Measurements from ENCODE around the gene BAIAP2. TPM values are rescaled to one million over a fixed set of nuclear protein-coding genes. Genes with fewer than 3 reads are reported as not detected.
A peak's percentile ranks its signal among the peaks of the same experiment; 100 is the strongest.

The BAIAP2 gene, protein sequence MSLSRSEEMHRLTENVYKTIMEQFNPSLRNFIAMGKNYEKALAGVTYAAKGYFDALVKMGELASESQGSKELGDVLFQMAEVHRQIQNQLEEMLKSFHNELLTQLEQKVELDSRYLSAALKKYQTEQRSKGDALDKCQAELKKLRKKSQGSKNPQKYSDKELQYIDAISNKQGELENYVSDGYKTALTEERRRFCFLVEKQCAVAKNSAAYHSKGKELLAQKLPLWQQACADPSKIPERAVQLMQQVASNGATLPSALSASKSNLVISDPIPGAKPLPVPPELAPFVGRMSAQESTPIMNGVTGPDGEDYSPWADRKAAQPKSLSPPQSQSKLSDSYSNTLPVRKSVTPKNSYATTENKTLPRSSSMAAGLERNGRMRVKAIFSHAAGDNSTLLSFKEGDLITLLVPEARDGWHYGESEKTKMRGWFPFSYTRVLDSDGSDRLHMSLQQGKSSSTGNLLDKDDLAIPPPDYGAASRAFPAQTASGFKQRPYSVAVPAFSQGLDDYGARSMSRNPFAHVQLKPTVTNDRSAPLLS
- total RNA-seq (1 to 10 TPM; 5.4 to 7.2 TPM), polyA plus RNA-seq (1 to 10 TPM; 2.1 to 5.6 TPM)

DNA sequence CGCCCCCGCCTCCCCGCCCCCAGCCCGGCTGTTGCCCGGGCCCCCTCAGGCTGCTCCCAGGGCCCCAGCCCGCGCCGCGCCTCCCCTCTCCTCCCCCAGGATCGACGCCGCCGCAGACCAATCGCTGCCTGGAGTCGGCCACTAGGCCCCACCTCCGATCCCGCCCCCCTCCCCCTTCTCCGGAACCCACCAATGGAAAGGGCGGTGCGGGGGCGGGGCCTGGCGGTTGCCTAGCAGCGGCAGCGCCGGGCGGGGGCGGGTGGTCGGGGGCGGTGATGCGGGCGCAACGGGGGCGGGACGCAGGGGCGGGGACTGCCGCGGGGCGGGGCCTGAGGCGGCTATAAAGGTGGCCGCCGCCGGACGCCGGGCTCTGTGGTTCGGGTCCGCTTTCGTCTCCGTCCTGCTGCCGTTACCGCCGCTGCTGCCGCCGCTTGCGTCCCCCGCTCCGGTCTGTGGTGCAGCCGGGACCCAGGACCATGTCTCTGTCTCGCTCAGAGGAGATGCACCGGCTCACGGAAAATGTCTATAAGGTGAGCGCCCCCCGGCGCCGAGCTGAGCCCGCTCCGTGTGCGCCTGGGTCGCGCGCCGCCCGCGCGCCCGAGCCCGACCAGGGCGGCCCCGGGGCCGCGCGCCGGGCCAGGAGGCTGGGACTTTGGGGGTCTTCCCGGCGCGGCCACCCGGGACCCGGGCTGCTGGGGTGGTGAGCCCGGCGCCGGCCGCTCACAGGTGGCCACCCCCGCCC lies at the start of gene BAIAP2:
Gene BAIAP2, plus strand, starts transcription at position 373 of the 742 bp plus-strand sequence. Its CDS starts 104 bp downstream, at position 477.
- H3K4me1 Mint-ChIP-seq = peaks cover 8 to 30% (median 14%) of the 10 kb centered on the region in 4 donors
- no peaks in the 10 kb centered on the region for H3K9me3 Mint-ChIP-seq
- Histone ChIP-seq H3K27me3 (ENCODE audit: insufficient read depth, low read length) (no peaks in the 10 kb centered on the region), H3K9me3 (ENCODE audit: control insufficient read depth in 1 of 2, low read length in 2 of 2) (no peaks in the 10 kb centered on the region), H3K27ac (ENCODE audit: low read depth, low read length) (no peak within 1 kb of the TSS), H3K36me3 (ENCODE audit: insufficient read depth, low read length) (no peaks in the 10 kb centered on the region), H3K4me1 (ENCODE audit: insufficient read depth, low read length) (peaks cover 20% of the 10 kb centered on the region), H3K4me3 (ENCODE audit: low read length in 2 of 2) (peak within 1 kb of the TSS in 1 of 2 donors; percentile 49)
- ChIA-PET POLR2A (ENCODE audit: partially characterized antibody) (interaction anchor here (0.6 to 5.3 kb wide), 5 partner anchors 11 to 580 kb away, joined by 3 to 29 read pairs (median 4); partner anchors contain the start of genes NDUFAF8 and TEPSIN), CTCF (ENCODE audit: partially characterized antibody) (no interaction called here)
- peaks cover 0 to 13% of the 10 kb centered on the region in 2 donors for H3K27me3 Mint-ChIP-seq
- H3K36me3 Mint-ChIP-seq = peaks cover 0 to 1% of the 10 kb centered on the region in 2 donors
- intact Hi-C loops (cut with micrococcal nuclease) = loop anchor here (1.0 kb wide), 4 partner anchors 12 to 620 kb away; partner anchors contain the start of gene ENDOV
- DNase-seq = peak; percentile 93
- H3K27ac Mint-ChIP-seq = peak within 1 kb of the TSS; percentile 86 to 93 (median 89)
- H3K4me3 Mint-ChIP-seq = peak within 1 kb of the TSS; percentile 88 to 95 (median 92)

DNA sequence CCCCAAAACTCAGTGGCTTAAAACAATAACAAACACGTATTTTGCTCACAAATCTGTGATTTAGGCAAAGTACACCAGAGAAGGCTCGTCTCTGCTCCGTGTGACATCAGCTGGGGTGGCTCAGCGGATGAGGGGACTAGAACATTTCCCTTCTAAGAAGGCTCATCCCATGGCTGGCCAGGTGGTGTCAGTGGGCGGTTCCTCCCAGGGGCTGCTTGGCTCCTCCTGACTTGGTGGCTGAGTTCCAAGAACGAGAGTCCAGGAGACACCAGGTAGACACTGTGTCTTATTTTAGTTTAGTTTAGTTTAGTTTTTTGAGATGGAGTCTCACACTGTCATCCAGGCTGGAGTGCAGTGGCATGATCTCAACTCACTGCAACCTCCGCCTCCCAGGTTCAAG lies 48.9 kb upstream of the BAIAP2 start:
- POLR2A ChIA-PET (ENCODE audit: partially characterized antibody) = no interaction called here
- no peaks in the 10 kb centered on the region for H3K27me3 ChIP-seq (ENCODE audit: insufficient read depth, low read length)
- no peak overlapping the region for H3K4me3 Mint-ChIP-seq
- H3K27ac ChIP-seq (ENCODE audit: low read depth, low read length) = no peak overlapping the region
- H3K9me3 ChIP-seq (ENCODE audit: control insufficient read depth in 1 of 2, low read length in 2 of 2) = no peaks in the 10 kb centered on the region
- no peak overlapping the region for H3K4me3 ChIP-seq (ENCODE audit: low read length in 2 of 2)
- H3K4me1 Mint-ChIP-seq = peaks cover 5 to 25% (median 8%) of the 10 kb centered on the region in 4 donors
- no peaks in the 10 kb centered on the region for H3K36me3 Mint-ChIP-seq
- CTCF ChIA-PET (ENCODE audit: partially characterized antibody) = interaction anchor here (0.9 kb wide), 1 partner anchor 115 kb away, joined by 3 read pairs; no protein-coding TSS in a partner anchor
- H3K36me3 ChIP-seq (ENCODE audit: insufficient read depth, low read length) = no peaks in the 10 kb centered on the region
- intact Hi-C loops (cut with micrococcal nuclease) = loop anchor here (10.0 kb wide), 1 partner anchor 411 kb away; no protein-coding TSS in a partner anchor
- DNase-seq = no peak
- H3K27me3 Mint-ChIP-seq = peaks cover 4 to 8% of the 10 kb centered on the region in 2 donors
- peaks cover 17% of the 10 kb centered on the region for H3K4me1 ChIP-seq (ENCODE audit: insufficient read depth, low read length)
- no peak overlapping the region for H3K27ac Mint-ChIP-seq
- H3K9me3 Mint-ChIP-seq = peaks cover 0 to 3% (median 0%) of the 10 kb centered on the region in 8 donors

DNA sequence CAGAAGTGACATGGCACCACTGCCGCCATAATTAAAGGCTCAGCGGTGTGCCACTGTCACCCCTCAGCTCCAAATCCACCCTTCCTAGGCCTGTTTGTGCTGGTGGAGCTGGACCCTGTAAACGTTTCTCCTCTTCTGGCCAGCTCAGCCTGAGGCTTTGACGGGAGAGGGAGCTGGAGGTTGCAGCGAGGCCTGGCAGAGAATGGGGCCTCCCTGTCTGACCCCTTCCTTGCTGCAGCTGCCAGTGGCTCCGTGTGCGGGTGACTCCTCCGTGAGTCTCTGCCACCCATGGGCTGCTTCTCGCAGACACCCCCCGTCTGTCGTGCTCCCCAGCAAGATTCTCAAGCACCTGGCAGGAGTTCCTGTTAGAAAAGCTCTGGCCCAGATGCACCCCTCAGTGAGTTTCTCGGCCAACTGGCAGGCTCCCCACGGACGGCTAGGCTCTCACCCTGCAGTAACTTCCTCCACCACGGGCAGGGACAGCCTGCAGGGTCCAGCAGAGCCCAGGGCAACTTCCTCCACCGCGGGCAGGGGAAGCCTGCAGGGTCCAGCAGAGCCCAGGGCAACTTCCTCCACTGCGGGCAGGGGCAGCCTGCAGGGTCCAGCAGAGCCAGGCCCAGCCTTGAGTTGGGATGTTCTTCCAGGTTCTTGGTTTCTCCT lies 48.0 kb upstream of the BAIAP2 start:
- POLR2A ChIA-PET (ENCODE audit: partially characterized antibody) = no interaction called here
- Mint-ChIP-seq H3K9me3 (peaks cover 0 to 3% (median 0%) of the 10 kb centered on the region in 8 donors), H3K27ac (no peak overlapping the region), H3K4me3 (no peak overlapping the region), H3K27me3 (peaks cover 4 to 8% of the 10 kb centered on the region in 2 donors), H3K4me1 (peaks cover 5 to 22% (median 11%) of the 10 kb centered on the region in 4 donors), H3K36me3 (no peaks in the 10 kb centered on the region)
- DNase-seq = no peak
- no peaks in the 10 kb centered on the region for H3K27me3 ChIP-seq (ENCODE audit: insufficient read depth, low read length)
- CTCF ChIA-PET (ENCODE audit: partially characterized antibody) = interaction anchor here (0.7 to 1.3 kb wide), 3 partner anchors 115 to 787 kb away, joined by 3 to 4 read pairs (median 3); no protein-coding TSS in a partner anchor
- intact Hi-C loops (cut with micrococcal nuclease) = loop anchor here (10.0 kb wide), 1 partner anchor 412 kb away; no protein-coding TSS in a partner anchor
- no peaks in the 10 kb centered on the region for H3K9me3 ChIP-seq (ENCODE audit: control insufficient read depth in 1 of 2, low read length in 2 of 2)
- no peaks in the 10 kb centered on the region for H3K36me3 ChIP-seq (ENCODE audit: insufficient read depth, low read length)
- H3K27ac ChIP-seq (ENCODE audit: low read depth, low read length) = no peak overlapping the region
- H3K4me3 ChIP-seq (ENCODE audit: low read length in 2 of 2) = no peak overlapping the region
- H3K4me1 ChIP-seq (ENCODE audit: insufficient read depth, low read length) = peaks cover 19% of the 10 kb centered on the region

DNA sequence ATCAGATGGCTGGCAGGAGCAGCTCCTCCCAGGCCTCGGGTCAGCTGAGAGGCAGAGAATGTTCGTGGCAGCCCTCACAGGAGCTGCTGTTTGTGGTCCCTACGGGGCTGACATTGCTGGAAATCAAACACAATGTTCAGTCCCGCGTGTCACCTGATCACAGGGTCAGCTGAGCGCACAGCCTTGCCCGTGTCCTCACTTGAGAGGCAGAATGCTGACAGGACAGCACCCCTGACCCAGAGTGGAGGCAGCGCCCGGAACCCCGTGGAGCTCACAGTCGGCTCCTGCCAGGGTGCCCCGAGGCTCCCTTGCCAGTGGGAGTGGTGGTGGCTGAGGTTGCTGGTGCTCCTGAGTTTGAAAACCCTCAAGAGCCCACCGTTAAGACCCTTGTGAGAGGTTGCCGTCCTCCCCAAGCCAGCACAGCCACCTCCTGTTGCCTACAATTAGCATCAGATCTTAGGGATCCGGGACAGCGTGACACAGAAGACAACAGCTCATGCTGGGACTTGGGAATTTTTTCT lies 47.0 kb upstream of the BAIAP2 start:
- peaks cover 25% of the 10 kb centered on the region for H3K4me1 ChIP-seq (ENCODE audit: insufficient read depth, low read length)
- intact Hi-C loops (cut with micrococcal nuclease) = loop anchor here (2.0 to 10.0 kb wide), 2 partner anchors 31 to 413 kb away; no protein-coding TSS in a partner anchor
- no peaks in the 10 kb centered on the region for H3K27me3 ChIP-seq (ENCODE audit: insufficient read depth, low read length)
- peaks cover 0 to 2% of the 10 kb centered on the region in 2 donors for H3K36me3 Mint-ChIP-seq
- ChIA-PET POLR2A (ENCODE audit: partially characterized antibody) (interaction anchor here (1.0 to 1.8 kb wide), 2 partner anchors 30 to 534 kb away, joined by 3 to 6 read pairs; no protein-coding TSS in a partner anchor), CTCF (ENCODE audit: partially characterized antibody) (interaction anchor here (0.7 to 1.7 kb wide), 11 partner anchors 9 to 561 kb away, joined by 3 to 11 read pairs (median 3); no protein-coding TSS in a partner anchor)
- H3K9me3 Mint-ChIP-seq = peaks cover 0 to 1% (median 0%) of the 10 kb centered on the region in 8 donors
- no peaks in the 10 kb centered on the region for H3K36me3 ChIP-seq (ENCODE audit: insufficient read depth, low read length)
- no peak overlapping the region for H3K27ac ChIP-seq (ENCODE audit: low read depth, low read length)
- H3K4me3 ChIP-seq (ENCODE audit: low read length in 2 of 2) = no peak overlapping the region
- H3K4me1 Mint-ChIP-seq = peaks cover 9 to 27% (median 15%) of the 10 kb centered on the region in 4 donors
- H3K4me3 Mint-ChIP-seq = no peak overlapping the region
- peaks cover 2 to 5% of the 10 kb centered on the region in 2 donors for H3K27me3 Mint-ChIP-seq
- no peaks in the 10 kb centered on the region for H3K9me3 ChIP-seq (ENCODE audit: control insufficient read depth in 1 of 2, low read length in 2 of 2)
- peak overlapping the region in 1 of 7 donors; percentile 59 for H3K27ac Mint-ChIP-seq
- DNase-seq = no peak

DNA sequence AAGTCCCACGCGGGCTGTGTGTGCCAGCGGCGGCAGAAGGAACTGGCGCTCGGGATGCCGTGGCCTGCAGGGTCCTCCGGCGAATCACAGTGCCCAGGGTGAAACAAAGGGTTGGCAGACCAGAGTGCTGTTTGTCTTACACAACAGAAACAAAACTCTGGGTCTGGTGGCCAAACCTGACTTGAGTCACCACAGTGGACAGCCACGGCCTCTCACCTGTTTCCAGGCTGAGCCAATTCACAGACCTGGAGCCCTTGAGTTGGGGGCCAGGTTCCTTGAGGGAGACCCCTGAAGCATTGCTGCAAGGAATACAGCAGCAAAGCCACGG lies 45.4 kb upstream of the BAIAP2 start:
- POLR2A ChIA-PET (ENCODE audit: partially characterized antibody) = interaction anchor here (1.0 to 1.8 kb wide), 2 partner anchors 28 to 34 kb away, joined by 4 to 6 read pairs; no protein-coding TSS in a partner anchor

More for the DNA sequence above, 45.4 kb upstream of the BAIAP2 start:
- Mint-ChIP-seq H3K36me3 (peaks cover 0 to 5% of the 10 kb centered on the region in 2 donors), H3K27ac (peak overlapping the region in 1 of 7 donors; percentile 82), H3K4me3 (peak overlapping the region in 5 of 8 donors; percentile 26 to 84 (median 48)), H3K27me3 (peaks cover 2 to 3% of the 10 kb centered on the region in 2 donors), H3K4me1 (peaks cover 9 to 34% (median 21%) of the 10 kb centered on the region in 4 donors), H3K9me3 (peaks cover 0 to 1% (median 0%) of the 10 kb centered on the region in 8 donors)
- H3K27ac ChIP-seq (ENCODE audit: low read depth, low read length) = no peak overlapping the region
- intact Hi-C loops (cut with micrococcal nuclease) = loop anchor here (1.0 to 10.0 kb wide), 4 partner anchors 29 to 415 kb away; no protein-coding TSS in a partner anchor
- H3K27me3 ChIP-seq (ENCODE audit: insufficient read depth, low read length) = no peaks in the 10 kb centered on the region
- DNase-seq = no peak
- H3K36me3 ChIP-seq (ENCODE audit: insufficient read depth, low read length) = no peaks in the 10 kb centered on the region
- no peak overlapping the region for H3K4me3 ChIP-seq (ENCODE audit: low read length in 2 of 2)
- peaks cover 33% of the 10 kb centered on the region for H3K4me1 ChIP-seq (ENCODE audit: insufficient read depth, low read length)
- CTCF ChIA-PET (ENCODE audit: partially characterized antibody) = interaction anchor here (0.6 to 1.7 kb wide), 12 partner anchors 16 to 563 kb away, joined by 3 to 11 read pairs (median 4); no protein-coding TSS in a partner anchor
- H3K9me3 ChIP-seq (ENCODE audit: control insufficient read depth in 1 of 2, low read length in 2 of 2) = no peaks in the 10 kb centered on the region

Data from CD4-positive, alpha-beta memory T cell (primary cell).